ENCODE results near the gene ELP6. TPM values are rescaled to one million over a fixed set of nuclear protein-coding genes. Genes with fewer than 3 reads are reported as not detected.

ELP6 gene, protein sequence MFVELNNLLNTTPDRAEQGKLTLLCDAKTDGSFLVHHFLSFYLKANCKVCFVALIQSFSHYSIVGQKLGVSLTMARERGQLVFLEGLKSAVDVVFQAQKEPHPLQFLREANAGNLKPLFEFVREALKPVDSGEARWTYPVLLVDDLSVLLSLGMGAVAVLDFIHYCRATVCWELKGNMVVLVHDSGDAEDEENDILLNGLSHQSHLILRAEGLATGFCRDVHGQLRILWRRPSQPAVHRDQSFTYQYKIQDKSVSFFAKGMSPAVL
- 25.5 to 31.3 TPM (median 27.5 TPM) in 5 replicates for total RNA-seq (2022; extraction: Qiagen RNA extraction; ENCODE audit: low read depth)

GRCh38 chr3:47513125-47513929 lies at the start of gene ELP6:
TSS of gene ELP6 (minus strand) at chr3:47513712. CDS start at chr3:47513590, 122 bp downstream.

GRCh38 chr3:47475570-47476329 lies 37.8 kb downstream of the ELP6 start, which contains the start of gene SCAP:
TSS of gene SCAP (minus strand) at chr3:47475941. CDS start at chr3:47442993, 32,948 bp downstream.

Other genes with a start within 250 kb of the ELP6 start
- 16.3 to 22.0 TPM (median 19.9 TPM) in 5 replicates for gene KIF9, start 230.9 kb downstream of the ELP6 start, total RNA-seq (2022; extraction: Qiagen RNA extraction; ENCODE audit: low read depth)
- gene KLHL18, start 230.8 kb downstream of the ELP6 start, total RNA-seq (2022; extraction: Qiagen RNA extraction; ENCODE audit: low read depth) = 10.2 to 18.4 TPM (median 13.7 TPM) in 5 replicates
- 20.9 to 29.6 TPM (median 23.5 TPM) in 5 replicates for gene PTPN23, start 132.7 kb downstream of the ELP6 start, total RNA-seq (2022; extraction: Qiagen RNA extraction; ENCODE audit: low read depth)
- 16.0 to 34.3 TPM (median 30.3 TPM) in 5 replicates for gene SCAP, start 37.8 kb downstream of the ELP6 start, total RNA-seq (2022; extraction: Qiagen RNA extraction; ENCODE audit: low read depth)
- gene CSPG5, start 65.2 kb upstream of the ELP6 start, total RNA-seq (2022; extraction: Qiagen RNA extraction; ENCODE audit: low read depth) = 0.89 to 1.3 TPM (median 1.1 TPM) in 5 replicates